Activated CD4-positive, alpha-beta memory T cell treated with anti-CD3 and anti-CD28 coated beads for 36 hours (primary cell): ENCODE results near the gene CCKAR. TPM values are rescaled to one million over a fixed set of nuclear protein-coding genes. Genes with fewer than 3 reads are reported as not detected.

Experiments
- CTCF ChIA-PET: fragments of 350-600 bp; sonication (Branson Sonifier 250); formaldehyde crosslinking; loops from one replicate; lab custom pipeline; 2021; ENCODE audit warnings: antibody characterized with exemption, inconsistent platforms; lab: Charles Lee
- POLR2A ChIA-PET: fragments of 350-600 bp; sonication (Branson Sonifier 250); formaldehyde crosslinking; loops from one replicate; lab custom pipeline; 2021; ENCODE audit warnings: antibody characterized with exemption; lab: Charles Lee
- DNase-seq: peaks from one replicate; pipeline ENCODE4 v3.0.0-alpha.2; 2020
- H3K27ac Mint-ChIP-seq: one replicate; pipeline ENCODE4 v1.8.0; 2021; ENCODE audit warnings: mixed read lengths
- H3K27me3 Mint-ChIP-seq: one replicate; pipeline ENCODE4 v1.8.0; 2021; ENCODE audit warnings: mixed read lengths
- H3K36me3 Mint-ChIP-seq: one replicate; pipeline ENCODE4 v1.8.0; 2021; ENCODE audit warnings: mixed read lengths
- H3K4me1 Mint-ChIP-seq: one replicate; pipeline ENCODE4 v1.8.0; 2021; ENCODE audit warnings: low read depth, mixed read lengths
- H3K4me3 Mint-ChIP-seq: one replicate; pipeline ENCODE4 v1.8.0; 2021; ENCODE audit warnings: mild to moderate bottlenecking, mixed read lengths
- H3K9me3 Mint-ChIP-seq: one replicate; pipeline ENCODE4 v1.8.0; 2021; ENCODE audit warnings: mixed read lengths
- intact Hi-C: fragments of 100-400 bp; cut with micrococcal nuclease; formaldehyde crosslinking; loops from one replicate; pipeline ENCODE4 v1.15.1; 2023
- total RNA-seq, 2 experiments: library from RNA; stranded (reverse); gene quantifications; one replicate each; pipeline ENCODE4 v1.2.3, GENCODE V29; 2021

Gene CCKAR
- total RNA-seq, 2 experiments from 2014 or later: not detected

- no peak for DNase-seq
- ChIA-PET CTCF (interaction anchor here (1.0 kb wide), 1 partner anchor 18 kb away, joined by 3 read pairs; no protein-coding TSS in a partner anchor), POLR2A (no interaction called here)
- H3K4me3 Mint-ChIP-seq: no peak overlapping the region
- no peaks in the 10 kb centered on the region for H3K36me3 Mint-ChIP-seq
- peaks cover 6% of the 10 kb centered on the region for H3K27me3 Mint-ChIP-seq
- H3K9me3 Mint-ChIP-seq: no peaks in the 10 kb centered on the region
- H3K4me1 Mint-ChIP-seq: no peaks in the 10 kb centered on the region
- intact Hi-C loops: no loop called here
- H3K27ac Mint-ChIP-seq: no peak overlapping the region
These were observed 4.6 kb downstream of the CCKAR start for GRCh38 chr4:26485684-26486083.

DNA sequence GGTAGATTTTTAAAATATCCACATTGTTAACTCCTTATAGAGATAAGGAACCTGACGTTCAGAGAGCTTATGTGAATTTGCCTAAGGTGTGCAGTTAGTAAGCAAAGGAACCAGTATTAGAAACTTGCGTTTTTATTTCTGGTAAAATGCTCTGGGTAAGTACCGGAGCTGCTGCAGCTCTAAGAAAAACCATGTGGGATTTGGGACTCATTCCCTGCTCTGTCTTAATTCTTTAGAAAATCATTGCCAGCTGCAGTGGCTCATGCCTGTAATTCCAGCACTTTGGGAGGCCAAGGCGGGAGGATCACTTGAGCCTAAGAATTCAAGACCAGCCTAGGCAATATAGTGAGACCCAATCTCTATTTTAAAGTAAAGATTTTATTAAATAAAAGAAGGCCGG is 5.8 kb downstream of the CCKAR start:
- Mint-ChIP-seq H3K4me3 (no peak overlapping the region), H3K4me1 (no peaks in the 10 kb centered on the region), H3K9me3 (no peaks in the 10 kb centered on the region), H3K36me3 (no peaks in the 10 kb centered on the region), H3K27ac (no peak overlapping the region), H3K27me3 (peaks cover 6% of the 10 kb centered on the region)
- DNase-seq: no peak
- CTCF ChIA-PET: no interaction called here
- intact Hi-C loops: no loop called here
- POLR2A ChIA-PET: no interaction called here

GRCh38 chr4:26484032-26484515 is 6.2 kb downstream of the CCKAR start:
- no peak for DNase-seq
- CTCF ChIA-PET: no interaction called here
- POLR2A ChIA-PET: no interaction called here
- Mint-ChIP-seq H3K4me3 (no peak overlapping the region), H3K36me3 (no peaks in the 10 kb centered on the region), H3K9me3 (no peaks in the 10 kb centered on the region), H3K4me1 (no peaks in the 10 kb centered on the region), H3K27me3 (peaks cover 4% of the 10 kb centered on the region), H3K27ac (no peak overlapping the region)
- intact Hi-C loops: no loop called here

DNA sequence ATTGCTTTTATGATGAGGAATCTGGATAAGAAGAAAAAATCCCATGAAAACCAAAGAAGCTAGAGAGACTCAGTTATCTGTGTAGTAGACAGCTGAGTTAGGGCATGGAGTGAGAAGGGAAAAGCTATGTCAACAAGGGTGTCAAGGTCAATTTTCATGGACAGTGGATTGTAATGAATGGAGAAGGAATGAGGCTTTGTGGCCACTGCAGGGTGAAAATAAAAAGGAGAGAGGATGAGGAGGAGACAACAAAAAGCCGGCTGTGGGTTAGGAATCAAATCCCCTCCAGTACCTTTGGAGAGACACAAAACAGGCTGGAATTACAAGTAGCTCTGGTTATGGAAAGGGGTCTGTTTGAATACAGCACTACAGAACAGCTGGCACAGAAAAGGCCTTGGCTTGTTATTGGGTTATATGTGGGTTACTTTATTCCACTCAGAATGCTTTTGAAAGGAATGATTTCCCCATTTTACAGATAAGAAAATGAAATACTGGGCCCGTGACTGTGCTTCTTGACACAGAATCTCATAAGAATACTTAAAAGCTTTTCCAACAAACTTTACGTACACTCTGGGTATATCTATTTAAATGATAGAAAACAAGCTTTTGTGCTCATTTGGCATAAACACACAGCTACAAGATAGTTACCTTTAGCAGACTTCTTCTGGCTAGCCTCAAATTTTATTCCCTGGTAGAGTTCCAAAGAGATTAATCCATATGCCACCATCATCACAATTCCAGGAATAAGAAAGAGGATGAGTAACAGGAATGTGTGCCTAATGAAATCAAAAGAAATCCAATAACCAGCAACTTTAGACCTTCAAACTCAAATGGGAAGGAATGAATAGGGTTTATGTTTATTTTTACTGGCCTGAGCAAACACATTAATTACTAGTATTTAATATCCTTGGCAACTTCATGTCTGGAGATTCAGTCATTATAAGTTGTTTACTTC is 7.5 kb downstream of the CCKAR start:
- POLR2A ChIA-PET: no interaction called here
- CTCF ChIA-PET: no interaction called here
- intact Hi-C loops: no loop called here

DNA sequence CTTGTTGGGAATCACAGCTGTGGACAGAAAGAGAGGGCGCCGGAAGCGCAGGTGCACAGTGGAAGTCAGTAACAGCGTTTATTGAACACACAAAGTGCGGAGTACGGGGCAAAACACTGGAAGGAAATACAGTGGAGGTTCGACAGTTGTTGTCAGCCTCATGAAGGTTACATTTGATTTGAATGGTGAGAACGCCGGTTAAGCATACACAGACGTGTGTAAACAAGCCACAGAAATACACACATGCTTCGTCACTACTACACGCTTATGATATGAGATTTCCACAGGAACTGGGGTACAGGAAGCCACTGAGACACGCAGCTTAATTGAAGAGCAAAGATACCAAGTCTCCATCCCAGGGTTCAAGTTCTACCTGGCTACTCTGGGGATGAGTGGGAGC is 12.0 kb downstream of the CCKAR start:
- H3K27ac Mint-ChIP-seq: no peak overlapping the region
- no peaks in the 10 kb centered on the region for H3K4me1 Mint-ChIP-seq
- intact Hi-C loops: no loop called here
- H3K27me3 Mint-ChIP-seq: peaks cover 2% of the 10 kb centered on the region
- no peaks in the 10 kb centered on the region for H3K9me3 Mint-ChIP-seq
- ChIA-PET CTCF (interaction anchor here (1.5 kb wide), 1 partner anchor 18 kb away, joined by 4 read pairs; no protein-coding TSS in a partner anchor), POLR2A (no interaction called here)
- no peaks in the 10 kb centered on the region for H3K36me3 Mint-ChIP-seq
- no peak for DNase-seq
- H3K4me3 Mint-ChIP-seq: no peak overlapping the region

More for the DNA sequence above, 7.5 kb downstream of the CCKAR start:
- no peaks in the 10 kb centered on the region for H3K4me1 Mint-ChIP-seq
- H3K27ac Mint-ChIP-seq: no peak overlapping the region
- no peaks in the 10 kb centered on the region for H3K36me3 Mint-ChIP-seq
- DNase-seq: no peak
- H3K4me3 Mint-ChIP-seq: no peak overlapping the region
- H3K9me3 Mint-ChIP-seq: no peaks in the 10 kb centered on the region
- peaks cover 2% of the 10 kb centered on the region for H3K27me3 Mint-ChIP-seq

GRCh38 chr4:26476545-26476944 is 13.7 kb downstream of the CCKAR start:
- ChIA-PET CTCF (no interaction called here), POLR2A (no interaction called here)
- Mint-ChIP-seq H3K4me1 (no peaks in the 10 kb centered on the region), H3K9me3 (no peaks in the 10 kb centered on the region), H3K36me3 (no peaks in the 10 kb centered on the region), H3K4me3 (no peak overlapping the region), H3K27ac (no peak overlapping the region), H3K27me3 (peaks cover 2% of the 10 kb centered on the region)
- DNase-seq: no peak
- intact Hi-C loops: no loop called here

- no peak overlapping the region for H3K27ac Mint-ChIP-seq
- ChIA-PET POLR2A (no interaction called here), CTCF (interaction anchor here (0.7 to 1.1 kb wide), 2 partner anchors 209 to 488 kb away, joined by 3 to 4 read pairs; no protein-coding TSS in a partner anchor)
- H3K4me1 Mint-ChIP-seq: no peaks in the 10 kb centered on the region
- no peak for DNase-seq
- peaks cover 2% of the 10 kb centered on the region for H3K27me3 Mint-ChIP-seq
- intact Hi-C loops: no loop called here
- H3K9me3 Mint-ChIP-seq: no peaks in the 10 kb centered on the region
- no peak overlapping the region for H3K4me3 Mint-ChIP-seq
- H3K36me3 Mint-ChIP-seq: no peaks in the 10 kb centered on the region
These were observed 14.6 kb downstream of the CCKAR start for GRCh38 chr4:26475716-26476115.

DNA sequence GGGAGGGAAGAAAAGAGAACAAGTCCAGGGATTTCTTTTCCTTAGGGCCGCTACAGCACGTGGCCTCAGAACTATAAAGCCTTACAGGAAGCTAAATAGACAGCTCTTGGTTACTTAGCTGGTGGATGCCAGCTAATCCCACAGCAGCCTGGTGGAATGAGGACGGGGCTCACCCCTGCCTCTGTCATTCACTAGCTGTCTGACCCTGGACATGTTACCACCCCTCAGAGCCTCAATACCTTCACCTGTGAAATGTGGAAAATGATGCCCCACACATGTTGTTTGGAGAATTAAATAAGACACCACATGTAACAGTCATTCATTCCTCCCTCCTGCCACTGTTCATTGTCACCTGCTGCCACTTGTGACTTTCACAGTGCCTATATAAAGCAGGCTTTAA is 15.7 kb downstream of the CCKAR start:
- Mint-ChIP-seq H3K4me1 (no peaks in the 10 kb centered on the region), H3K9me3 (no peaks in the 10 kb centered on the region), H3K36me3 (no peaks in the 10 kb centered on the region), H3K27me3 (peaks cover 2% of the 10 kb centered on the region), H3K27ac (no peak overlapping the region), H3K4me3 (no peak overlapping the region)
- DNase-seq: no peak
- CTCF ChIA-PET: interaction anchor here (1.1 kb wide), 1 partner anchor 486 kb away, joined by 3 read pairs; no protein-coding TSS in a partner anchor
- intact Hi-C loops: no loop called here
- POLR2A ChIA-PET: no interaction called here

- peaks cover 2% of the 10 kb centered on the region for H3K27me3 Mint-ChIP-seq
- intact Hi-C loops: no loop called here
- H3K4me3 Mint-ChIP-seq: no peak overlapping the region
- POLR2A ChIA-PET: no interaction called here
- H3K36me3 Mint-ChIP-seq: no peaks in the 10 kb centered on the region
- H3K27ac Mint-ChIP-seq: no peak overlapping the region
- no peaks in the 10 kb centered on the region for H3K4me1 Mint-ChIP-seq
- DNase-seq: no peak
- no peaks in the 10 kb centered on the region for H3K9me3 Mint-ChIP-seq
- CTCF ChIA-PET: interaction anchor here (1.0 kb wide), 1 partner anchor 206 kb away, joined by 3 read pairs; no protein-coding TSS in a partner anchor
These were observed 16.4 kb downstream of the CCKAR start for GRCh38 chr4:26473893-26474292.

DNA sequence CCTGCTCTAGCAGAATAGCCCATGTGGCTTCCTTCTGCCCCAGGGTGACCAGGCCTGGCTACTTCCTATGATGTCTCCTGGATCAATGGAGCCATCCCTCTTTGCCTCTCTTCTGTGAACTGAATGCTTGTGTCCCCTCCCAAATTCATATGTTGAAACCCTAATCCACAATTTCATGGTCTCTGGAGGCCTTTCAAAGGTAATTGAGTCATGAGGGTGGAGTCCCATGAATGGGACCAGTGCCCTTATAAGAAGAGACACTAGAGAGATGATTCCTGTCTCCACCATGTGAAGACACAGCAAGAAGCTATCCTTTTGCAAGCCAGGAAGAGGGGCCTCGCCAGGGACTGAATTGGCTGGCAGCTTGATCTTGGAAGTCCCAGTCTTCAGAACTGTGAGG is 18.4 kb downstream of the CCKAR start:
- Mint-ChIP-seq H3K4me3 (no peak overlapping the region), H3K36me3 (no peaks in the 10 kb centered on the region), H3K9me3 (no peaks in the 10 kb centered on the region), H3K4me1 (no peaks in the 10 kb centered on the region), H3K27ac (no peak overlapping the region), H3K27me3 (no peaks in the 10 kb centered on the region)
- POLR2A ChIA-PET: no interaction called here
- no peak for DNase-seq
- CTCF ChIA-PET: interaction anchor here (0.8 kb wide), 1 partner anchor 12 kb away, joined by 3 read pairs; no protein-coding TSS in a partner anchor
- intact Hi-C loops: no loop called here

DNA sequence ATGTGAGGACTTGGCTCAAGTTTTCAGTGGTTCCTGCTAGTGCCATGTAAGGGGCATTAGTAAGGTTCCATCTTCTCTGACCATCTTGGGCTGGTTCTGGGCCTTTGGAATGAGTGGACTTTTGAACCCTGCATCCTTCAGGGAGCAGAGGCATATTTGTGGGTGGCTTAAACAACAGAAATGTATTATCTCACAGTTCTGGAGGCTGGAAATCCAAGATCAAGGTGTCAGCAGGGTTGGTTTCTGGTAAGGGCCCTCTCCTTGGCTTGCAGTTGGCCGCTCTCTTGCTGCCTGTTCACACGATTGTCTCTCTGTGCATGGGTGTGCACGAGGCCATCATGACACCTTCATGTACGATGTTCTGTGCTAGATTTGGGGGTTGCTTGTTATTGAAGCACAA is 21.3 kb downstream of the CCKAR start:
- DNase-seq: no peak
- no peaks in the 10 kb centered on the region for H3K9me3 Mint-ChIP-seq
- H3K36me3 Mint-ChIP-seq: no peaks in the 10 kb centered on the region
- H3K27ac Mint-ChIP-seq: no peak overlapping the region
- CTCF ChIA-PET: no interaction called here
- intact Hi-C loops: no loop called here
- no peaks in the 10 kb centered on the region for H3K4me1 Mint-ChIP-seq
- H3K27me3 Mint-ChIP-seq: no peaks in the 10 kb centered on the region
- no peak overlapping the region for H3K4me3 Mint-ChIP-seq
- POLR2A ChIA-PET: no interaction called here

DNA sequence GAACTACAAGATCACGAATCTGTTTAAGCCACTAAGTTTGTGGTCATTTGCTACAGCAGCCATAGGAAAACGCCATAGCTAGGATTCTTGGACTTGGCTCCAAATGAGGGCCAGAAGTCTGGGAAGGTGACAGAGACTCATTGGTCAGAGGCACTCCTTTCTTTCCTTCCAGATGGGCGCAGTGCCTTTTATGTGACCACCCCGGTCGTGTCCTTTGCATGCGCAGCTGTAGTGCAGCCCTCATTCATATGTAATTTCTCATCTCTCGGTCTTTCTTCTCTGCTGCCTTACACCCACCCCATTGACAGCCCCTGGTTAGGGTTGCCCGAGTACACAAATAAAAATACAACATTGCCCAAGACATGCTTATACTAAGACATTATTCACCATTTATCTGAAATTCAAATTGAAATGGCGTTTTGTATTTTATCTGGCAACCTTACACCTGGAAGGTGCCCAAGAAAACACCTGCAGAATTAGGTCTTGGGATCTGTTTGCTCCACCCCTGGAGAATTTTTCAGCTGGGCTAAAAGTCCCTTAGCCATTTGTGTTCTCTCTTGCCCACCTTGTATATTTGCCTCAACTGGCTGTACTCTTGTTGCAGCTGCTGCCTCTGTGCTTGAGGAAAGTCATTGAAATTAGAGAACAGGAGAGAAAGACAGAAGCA is 21.9 kb downstream of the CCKAR start:
- Mint-ChIP-seq H3K36me3 (no peaks in the 10 kb centered on the region), H3K9me3 (no peaks in the 10 kb centered on the region), H3K27me3 (no peaks in the 10 kb centered on the region), H3K4me1 (no peaks in the 10 kb centered on the region), H3K27ac (no peak overlapping the region), H3K4me3 (no peak overlapping the region)
- CTCF ChIA-PET: no interaction called here
- DNase-seq: no peak
- intact Hi-C loops: no loop called here
- POLR2A ChIA-PET: no interaction called here
